ENCODE data around the gene PPM1H. TPM values are rescaled to one million over a fixed set of nuclear protein-coding genes. Genes with fewer than 3 reads are reported as not detected.

Gene PPM1H
- total and polyA plus RNA-seq, 2 of the 8 experiments (the other 6 are each of a cell fraction or from before 2014, with no cell fraction given): 16.4 to 36.1 TPM

- H2BK120ac ChIP-seq (replicated peaks; ENCODE audit: low read depth, low read length): no peak overlapping the region
- H2BK12ac ChIP-seq (ENCODE audit: low read depth, low read length): no peak overlapping the region
- H3K27me3 ChIP-seq (replicated peaks in 1 of 4; ENCODE audit: control insufficient read depth in 3 of 4, extremely low read depth in 1 of 4, insufficient read depth in 3 of 4, low read length in 3 of 4): no peaks in the 10 kb centered on the region
- H2AFZ ChIP-seq (ENCODE audit: low read length): no peak overlapping the region
- no peak overlapping the region for H3K4ac ChIP-seq (replicated peaks; ENCODE audit: insufficient read length, low read depth, low read length)
- no peaks in the 10 kb centered on the region for H3K9me3 ChIP-seq (ENCODE audit: insufficient read depth in 2 of 2, low read depth in 1 of 2, low read length in 1 of 2)
- CTCF ChIA-PET (ENCODE audit: partially characterized antibody): interaction anchor here (1.2 to 2.1 kb wide), 4 partner anchors 11 to 113 kb away, joined by 3 to 6 read pairs (median 3); no protein-coding TSS in a partner anchor
- H3K79me2 ChIP-seq (ENCODE audit: control insufficient read depth in 1 of 2, insufficient read depth in 2 of 2, low read length in 2 of 2): no peaks in the 10 kb centered on the region
- H2AK5ac ChIP-seq (ENCODE audit: low read depth, low read length): no peak overlapping the region
- no peaks in the 10 kb centered on the region for H3K79me1 ChIP-seq (ENCODE audit: low read depth, low read length)
- FAIRE-seq (no peak), DNase-seq (ENCODE audit: low read depth in 1 of 2, low spot score in 2 of 2) (no peak)
- no peak overlapping the region for H3K18ac ChIP-seq (ENCODE audit: extremely low read depth, low read length)
- no peak overlapping the region for H3K4me3 ChIP-seq (ENCODE audit: extremely low read depth in 1 of 4, insufficient read depth in 2 of 4, low read depth in 3 of 4, low read length in 4 of 4)
- no peaks in the 10 kb centered on the region; a peak in 1 of 8 replicates for H3K36me3 ChIP-seq (ENCODE audit: control insufficient read depth in 2 of 4, insufficient read depth in 4 of 4, low read length in 3 of 4)
- no peaks in the 10 kb centered on the region for H4K20me1 ChIP-seq (replicated peaks in 1 of 2; ENCODE audit: control insufficient read depth in 1 of 2, insufficient read depth in 2 of 2, low read length in 2 of 2)
- H3K56ac ChIP-seq (replicated peaks; ENCODE audit: insufficient read length, low read depth, low read length): no peak overlapping the region
- no peak overlapping the region for H2BK20ac ChIP-seq (ENCODE audit: low read length)
- no peak overlapping the region for H4K8ac ChIP-seq (ENCODE audit: extremely low read depth, insufficient read depth, low read length)
- H3K9ac ChIP-seq (replicated peaks in 1 of 4; ENCODE audit: extremely low read depth in 1 of 4, low read depth in 3 of 4, low read length in 3 of 4): no peak overlapping the region
- WGBS, 2 experiments (ENCODE audit: extremely low coverage in 1 of 2, insufficient coverage in 1 of 2, insufficient read length in 1 of 2, insufficient replicate concordance in 2 of 2, low coverage in 1 of 2, low lambda C conversion rate in 2 of 2, missing lambda C conversion rate in 1 of 2): 93% methylated on average over 4 of the region's 4 CpGs; no CpG with 5 or more reads in 1 of the 2 experiments
- H3K14ac ChIP-seq (ENCODE audit: insufficient read length): no peak overlapping the region
- H3K4me1 ChIP-seq (replicated peaks in 1 of 4; ENCODE audit: control insufficient read depth in 3 of 4, insufficient read depth in 4 of 4, low read length in 3 of 4): peaks cover 3 to 12% (median 9%) of the 10 kb centered on the region in 4 experiments
- H3K23ac ChIP-seq (ENCODE audit: insufficient read length): no peak overlapping the region
- H2BK5ac ChIP-seq (ENCODE audit: low read depth, low read length): no peak overlapping the region
- POLR2A ChIA-PET (ENCODE audit: partially characterized antibody): interaction anchor here (1.3 kb wide), 1 partner anchor 77 kb away, joined by 3 read pairs; no protein-coding TSS in a partner anchor
- H3K4me2 ChIP-seq (ENCODE audit: insufficient read depth in 1 of 2, low read depth in 2 of 2, low read length in 2 of 2): no peak overlapping the region
- H4K91ac ChIP-seq (replicated peaks; ENCODE audit: insufficient read length, low read length): no peak overlapping the region
- H2BK15ac ChIP-seq (ENCODE audit: low read length): no peak overlapping the region
- H3K23me2 ChIP-seq (ENCODE audit: low read depth, low read length): no peaks in the 10 kb centered on the region
- H4K5ac ChIP-seq (ENCODE audit: insufficient read length, low read depth, low read length): no peak overlapping the region
- H3K27ac ChIP-seq (ENCODE audit: low read depth, low read length): no peak overlapping the region
- TF ChIP-seq SIN3A (conservative IDR thresholded peaks at IDR 0.05 in 1 of 2, IDR thresholded peaks at IDR 0.05 in 1 of 2; ENCODE audit: low read depth in 1 of 2, low read length in 2 of 2) (no peak), SP1 (IDR thresholded peaks at IDR 0.05; ENCODE audit: low read depth, low read length) (no peak), CBX5 (IDR thresholded peaks at IDR 0.05; ENCODE audit: low read depth, low read length) (no peak), BRCA1 (IDR thresholded peaks at IDR 0.05; ENCODE audit: low read depth, low read length) (no peak), PHF8 (conservative IDR thresholded peaks at IDR 0.05; ENCODE audit: low read depth, low read length) (no peak), CHD2 (IDR thresholded peaks at IDR 0.05; ENCODE audit: low read length) (no peak), RFX5 (IDR thresholded peaks at IDR 0.05; ENCODE audit: borderline replicate concordance, low read depth, low read length) (no peak), TEAD4 (IDR thresholded peaks at IDR 0.05; ENCODE audit: low read depth, low read length) (no peak), NANOG (IDR thresholded peaks at IDR 0.05; ENCODE audit: insufficient read depth, low read depth, low read length, poor library complexity, severe bottlenecking) (no peak), RBBP5 (IDR thresholded peaks at IDR 0.05; ENCODE audit: borderline replicate concordance, low read depth, low read length) (no peak), SIX5 (IDR thresholded peaks at IDR 0.05; ENCODE audit: low read depth, low read length) (no peak), POLR2A (IDR thresholded peaks at IDR 0.05; ENCODE audit: control extremely low read depth in 1 of 2, low read depth in 2 of 2, low read length in 2 of 2) (no peak), SRF (IDR thresholded peaks at IDR 0.05; ENCODE audit: low read depth, low read length) (no peak), SP4 (IDR thresholded peaks at IDR 0.05; ENCODE audit: low read length) (no peak), MAX (IDR thresholded peaks at IDR 0.05) (no peak), YY1 (IDR thresholded peaks at IDR 0.05; ENCODE audit: low read depth, low read length) (no peak)
Measured at GRCh38 chr12:62713723-62714122, 221.2 kb downstream of the PPM1H start.
